ENCODE measurements around the gene EPHA2. TPM values are rescaled to one million over a fixed set of nuclear protein-coding genes. Genes with fewer than 3 reads are reported as not detected.

EPHA2 gene
- polyA plus RNA-seq, 1 of the 3 experiments (the other 2 are of a cell fraction), result 126 TPM

DNA sequence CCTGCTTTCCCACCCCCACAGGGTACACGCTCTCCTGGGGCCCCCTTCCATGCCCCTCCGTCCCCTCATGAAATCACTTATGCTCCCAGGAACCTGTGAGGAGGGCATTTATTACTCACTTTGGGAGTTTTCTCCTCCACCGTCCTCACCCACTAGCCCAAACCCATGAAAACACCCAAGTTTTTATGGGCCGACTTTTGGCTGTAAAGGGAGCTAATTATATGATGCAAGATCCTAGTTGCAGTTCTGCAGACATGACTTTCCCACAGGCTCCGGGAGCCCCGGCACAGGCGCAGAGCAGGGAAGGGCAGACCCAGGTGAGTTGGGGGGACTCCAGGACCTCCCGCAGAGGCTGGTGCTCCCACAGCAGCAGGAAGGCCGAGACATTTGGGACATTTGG is 29.7 kb downstream of the EPHA2 start:
- no peaks in the 10 kb centered on the region for H3K27me3 ChIP-seq (ENCODE audit: insufficient read depth)
- H2AFZ ChIP-seq (ENCODE audit: low read depth), result no peak overlapping the region
- no peak overlapping the region for H3K27ac ChIP-seq (ENCODE audit: low read depth in 2 of 2, low read length in 1 of 2)
- H3K4me1 ChIP-seq (ENCODE audit: control insufficient read depth in 1 of 2, insufficient read depth in 2 of 2, low read depth in 1 of 2, low read length in 1 of 2), result peaks cover 10% of the 10 kb centered on the region in 2 experiments; a peak in 2 of 4 replicates
- peaks cover 5% of the 10 kb centered on the region; the same call in 1 of the 2 replicates for H4K20me1 ChIP-seq (ENCODE audit: insufficient read depth)
- H3K9me2 ChIP-seq, result no peaks in the 10 kb centered on the region
- H3K4me3 ChIP-seq (ENCODE audit: low read depth in 2 of 2, low read length in 1 of 2), result no peak overlapping the region
- ChIA-PET CTCF (interaction anchor here (1.4 to 2.2 kb wide), 2 partner anchors 44 to 48 kb away, joined by 6 to 8 read pairs; no protein-coding TSS in a partner anchor), POLR2A (no interaction called here)
- H3F3A ChIP-seq (replicated peaks; ENCODE audit: insufficient read depth), result peaks cover 35% of the 10 kb centered on the region
- peaks cover 37 to 77% of the 10 kb centered on the region in 2 experiments for H3K36me3 ChIP-seq (replicated peaks in 1 of 2; ENCODE audit: control insufficient read depth in 1 of 2, insufficient read depth in 2 of 2, low read length in 1 of 2)
- WGBS (ENCODE audit: low lambda C conversion rate), result 82% methylated on average over 4 of the region's 9 CpGs
- no peaks in the 10 kb centered on the region for H3K9me3 ChIP-seq
- no peak for DNase-seq
- H3K9ac ChIP-seq, result no peak overlapping the region
- peaks cover 7% of the 10 kb centered on the region; the same call in 1 of the 2 replicates for H3K79me2 ChIP-seq (ENCODE audit: insufficient read depth)
- H3K4me2 ChIP-seq, result no peak overlapping the region
- no peak for TF ChIP-seq RXRA (IDR thresholded peaks at IDR 0.05; ENCODE audit: borderline replicate concordance, low read depth)
- no peak for TF ChIP-seq FOSL2 (IDR thresholded peaks at IDR 0.05; ENCODE audit: borderline replicate concordance, low read depth)
- no peak for TF ChIP-seq MEF2A (IDR thresholded peaks at IDR 0.05; ENCODE audit: borderline replicate concordance, low read depth)
- no peak for TF ChIP-seq YY1 (IDR thresholded peaks at IDR 0.05; ENCODE audit: low read depth)
- TF ChIP-seq IRF3 (IDR thresholded peaks at IDR 0.05; ENCODE audit: low read depth, low read length), result no peak
- TF ChIP-seq GABPA (IDR thresholded peaks at IDR 0.05; ENCODE audit: low read depth), result no peak
- TF ChIP-seq, protein P1, sequence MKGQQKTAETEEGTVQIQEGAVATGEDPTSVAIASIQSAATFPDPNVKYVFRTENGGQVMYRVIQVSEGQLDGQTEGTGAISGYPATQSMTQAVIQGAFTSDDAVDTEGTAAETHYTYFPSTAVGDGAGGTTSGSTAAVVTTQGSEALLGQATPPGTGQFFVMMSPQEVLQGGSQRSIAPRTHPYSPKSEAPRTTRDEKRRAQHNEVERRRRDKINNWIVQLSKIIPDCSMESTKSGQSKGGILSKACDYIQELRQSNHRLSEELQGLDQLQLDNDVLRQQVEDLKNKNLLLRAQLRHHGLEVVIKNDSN (IDR thresholded peaks at IDR 0.05; ENCODE audit: borderline replicate concordance, low read depth), result no peak
- no peak for TF ChIP-seq TCF12 (IDR thresholded peaks at IDR 0.05)
- no peak for TF ChIP-seq MXI1 (IDR thresholded peaks at IDR 0.05; ENCODE audit: low read depth, low read length)
- no peak for TF ChIP-seq EP300 (IDR thresholded peaks at IDR 0.05; ENCODE audit: borderline replicate concordance in 1 of 2, low read depth in 1 of 2, low read length in 1 of 2)
- TF ChIP-seq SIN3A (IDR thresholded peaks at IDR 0.05; ENCODE audit: borderline replicate concordance, low read depth, low read length), result no peak
- no peak for TF ChIP-seq ZBTB33 (IDR thresholded peaks at IDR 0.05; ENCODE audit: borderline replicate concordance, low read depth)

GRCh38 chr1:16125483-16125882 is 30.4 kb downstream of the EPHA2 start:
- H3K4me1 ChIP-seq (ENCODE audit: control insufficient read depth in 1 of 2, insufficient read depth in 2 of 2, low read depth in 1 of 2, low read length in 1 of 2), result peaks cover 10% of the 10 kb centered on the region in 2 experiments; a peak in 2 of 4 replicates
- CTCF ChIA-PET, result interaction anchor here (2.2 kb wide), 1 partner anchor 43 kb away, joined by 8 read pairs; no protein-coding TSS in a partner anchor
- H3K36me3 ChIP-seq (replicated peaks in 1 of 2; ENCODE audit: control insufficient read depth in 1 of 2, insufficient read depth in 2 of 2, low read length in 1 of 2), result peaks cover 31 to 72% of the 10 kb centered on the region in 2 experiments
- H3K27me3 ChIP-seq (ENCODE audit: insufficient read depth), result no peaks in the 10 kb centered on the region
- H3K9me3 ChIP-seq, result no peaks in the 10 kb centered on the region
- H3K4me2 ChIP-seq, result no peak overlapping the region
- no peak overlapping the region for H3K4me3 ChIP-seq (ENCODE audit: low read depth in 2 of 2, low read length in 1 of 2)
- peaks cover 39% of the 10 kb centered on the region for H3F3A ChIP-seq (replicated peaks; ENCODE audit: insufficient read depth)
- H4K20me1 ChIP-seq (ENCODE audit: insufficient read depth), result peaks cover 5% of the 10 kb centered on the region; the same call in 1 of the 2 replicates
- POLR2A ChIA-PET, result no interaction called here
- no peak overlapping the region for H2AFZ ChIP-seq (ENCODE audit: low read depth)
- H3K9ac ChIP-seq, result no peak overlapping the region
- WGBS (ENCODE audit: low lambda C conversion rate), result 100% methylated on average over 3 of the region's 3 CpGs
- H3K27ac ChIP-seq (ENCODE audit: low read depth in 2 of 2, low read length in 1 of 2), result no peak overlapping the region
- DNase-seq, result no peak
- TF ChIP-seq ELF1 (IDR thresholded peaks at IDR 0.05) (no peak), MXI1 (IDR thresholded peaks at IDR 0.05; ENCODE audit: low read depth, low read length) (no peak), FOXM1 (IDR thresholded peaks at IDR 0.05; ENCODE audit: low read depth) (no peak), RAD21 (IDR thresholded peaks at IDR 0.05; ENCODE audit: low read length) (no peak)
- TF ChIP-seq, protein P2, sequence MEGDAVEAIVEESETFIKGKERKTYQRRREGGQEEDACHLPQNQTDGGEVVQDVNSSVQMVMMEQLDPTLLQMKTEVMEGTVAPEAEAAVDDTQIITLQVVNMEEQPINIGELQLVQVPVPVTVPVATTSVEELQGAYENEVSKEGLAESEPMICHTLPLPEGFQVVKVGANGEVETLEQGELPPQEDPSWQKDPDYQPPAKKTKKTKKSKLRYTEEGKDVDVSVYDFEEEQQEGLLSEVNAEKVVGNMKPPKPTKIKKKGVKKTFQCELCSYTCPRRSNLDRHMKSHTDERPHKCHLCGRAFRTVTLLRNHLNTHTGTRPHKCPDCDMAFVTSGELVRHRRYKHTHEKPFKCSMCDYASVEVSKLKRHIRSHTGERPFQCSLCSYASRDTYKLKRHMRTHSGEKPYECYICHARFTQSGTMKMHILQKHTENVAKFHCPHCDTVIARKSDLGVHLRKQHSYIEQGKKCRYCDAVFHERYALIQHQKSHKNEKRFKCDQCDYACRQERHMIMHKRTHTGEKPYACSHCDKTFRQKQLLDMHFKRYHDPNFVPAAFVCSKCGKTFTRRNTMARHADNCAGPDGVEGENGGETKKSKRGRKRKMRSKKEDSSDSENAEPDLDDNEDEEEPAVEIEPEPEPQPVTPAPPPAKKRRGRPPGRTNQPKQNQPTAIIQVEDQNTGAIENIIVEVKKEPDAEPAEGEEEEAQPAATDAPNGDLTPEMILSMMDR (IDR thresholded peaks at IDR 0.05), result no peak
- H3K9me2 ChIP-seq, result no peaks in the 10 kb centered on the region
- H3K79me2 ChIP-seq (ENCODE audit: insufficient read depth), result 0 out of 2 replicates have a peak, but pooled peaks cover under 1% of the 10 kb centered on the region
